GM12878 (cell line): ENCODE measurements around the gene CAMTA1. TPM values are rescaled to one million over a fixed set of nuclear protein-coding genes. Genes with fewer than 3 reads are reported as not detected.

Experiments used
- ATAC-seq: fragments of 200-7000 bp; cut with Tn5 transposase; 3 replicates; pipeline ENCODE4 v1.9.1; 2020; ENCODE audit warnings: mild to moderate bottlenecking, moderate library complexity
- BruUV-seq: library from RNA; stranded (reverse); fragments of 400-500 nt; replicated peaks from 2 replicates; lab custom pipeline; 2021; lab: Mats Ljungman, UMichigan
- CTCF ChIA-PET: fragments of 300-600 bp; sonication (Branson Sonifier 250); formaldehyde crosslinking; extraction: SDS; loops from one replicate; lab custom pipeline; 2021; ENCODE audit warnings: inconsistent platforms; lab: Yijun Ruan, JAX
- POLR2A ChIA-PET: fragments of 350-600 bp; formaldehyde crosslinking; extraction: SDS; loops from one replicate; lab custom pipeline; 2021; ENCODE audit warnings: inconsistent platforms; lab: Charles Lee
- RAD21 ChIA-PET: fragments of 300-600 bp; sonication (Branson Sonifier 250); formaldehyde crosslinking; loops from one replicate; lab custom pipeline; 2023; ENCODE audit warnings: antibody characterized with exemption; ENCODE audit not compliant: unreplicated experiment; lab: Charles Lee
- SMC1A ChIA-PET: fragments of 300-600 bp; sonication (Branson Sonifier 250); formaldehyde crosslinking; loops from one replicate; lab custom pipeline; 2023; ENCODE audit not compliant: unreplicated experiment, uncharacterized antibody; lab: Charles Lee
- DNase-seq: peaks from one replicate; pipeline ENCODE4 v3.0.0-alpha.2; 2011; ENCODE audit warnings: low read depth, low spot score
- FAIRE-seq: peaks from 3 replicates; lab custom pipeline; 2011; peaks lifted over from hg19 to GRCh38; lab: Jason Lieb, UNC
- H2AFZ ChIP-seq: 2 replicates; pipeline ENCODE4 v1.6.0; 2011; ENCODE audit warnings: low read depth, low read length, control low read depth; ENCODE audit not compliant: control insufficient read depth
- H3K27ac ChIP-seq: 2 replicates; pipeline ENCODE4 v1.5.1; 2011; ENCODE audit warnings: control low read depth; ENCODE audit not compliant: control insufficient read depth, insufficient read depth
- H3K27me3 ChIP-seq, 2 experiments: replicated peaks in 1 of 2; 2 replicates each; pipeline versions ENCODE4 v1.6.0 to v1.6.1; 2011; ENCODE audit warnings: low read length in 1 of 2; ENCODE audit not compliant: control insufficient read depth in 2 of 2, insufficient read depth in 2 of 2
- H3K36me3 ChIP-seq, 2 experiments: 2 replicates each; pipeline ENCODE4 v1.5.1; 2011; ENCODE audit warnings: low read length in 1 of 2; ENCODE audit not compliant: control insufficient read depth in 2 of 2, insufficient read depth in 2 of 2
- H3K4me1 ChIP-seq: 2 replicates; pipeline ENCODE4 v1.6.1; 2011; ENCODE audit warnings: mild to moderate bottlenecking, low read length, moderate library complexity, mixed read lengths; ENCODE audit not compliant: control insufficient read depth, insufficient read depth
- H3K4me2 ChIP-seq: 2 replicates; pipeline ENCODE4 v1.6.0; 2011; ENCODE audit warnings: control low read depth; ENCODE audit not compliant: control insufficient read depth, insufficient read depth
- H3K4me3 ChIP-seq: fragments of 200-600 bp; sonication (generic); 2 replicates; pipeline ENCODE4 v1.5.1; 2016
- H3K79me2 ChIP-seq: 2 replicates; pipeline ENCODE4 v1.6.0; 2011; ENCODE audit warnings: low read length; ENCODE audit not compliant: control insufficient read depth, insufficient read depth
- H3K9ac ChIP-seq: 2 replicates; pipeline ENCODE4 v1.8.0; 2011; ENCODE audit warnings: low read length, control low read depth, mixed read lengths; ENCODE audit not compliant: control insufficient read depth, insufficient read depth
- H3K9me3 ChIP-seq: replicated peaks from 3 replicates; pipeline ENCODE4 v1.5.1; 2011; ENCODE audit warnings: mild to moderate bottlenecking, low read length; ENCODE audit not compliant: control insufficient read depth, insufficient read depth
- H4K20me1 ChIP-seq: 2 replicates; pipeline ENCODE4 v1.6.0; 2011; ENCODE audit not compliant: control insufficient read depth, insufficient read depth
- BCLAF1 ChIP-seq: fragments of 450-650 bp; IDR thresholded peaks from 2 replicates; pipeline ENCODE4 v1.6.1; 2017; ENCODE audit warnings: antibody characterized with exemption, mild to moderate bottlenecking, moderate library complexity
- FOS ChIP-seq: IDR thresholded peaks from 3 replicates; pipeline ENCODE4 v1.6.1; 2011; ENCODE audit warnings: borderline replicate concordance; ENCODE audit not compliant: insufficient read length; ENCODE audit errors: extremely low read depth
- NR2C2 ChIP-seq: IDR thresholded peaks from 2 replicates; pipeline ENCODE4 v1.6.1; 2011; ENCODE audit warnings: borderline replicate concordance, low read depth; ENCODE audit not compliant: control insufficient read depth, insufficient read length
- NR2F1 ChIP-seq: fragments of 450-650 bp; conservative IDR thresholded peaks from 2 replicates; pipeline ENCODE4 v1.6.1; 2017; ENCODE audit warnings: mild to moderate bottlenecking
- RB1 ChIP-seq: fragments of 450-650 bp; formaldehyde crosslinking; IDR thresholded peaks from 2 replicates; pipeline ENCODE4 v1.6.1; 2017; ENCODE audit warnings: mild to moderate bottlenecking, borderline replicate concordance
- SRF ChIP-seq, 2 experiments: IDR thresholded peaks; 2 replicates each; pipeline ENCODE4 v1.6.1; 2011; ENCODE audit warnings: low read depth in 2 of 2, low read length in 2 of 2, mild to moderate bottlenecking in 1 of 2, moderate library complexity in 1 of 2
- YY1 ChIP-seq: IDR thresholded peaks from 2 replicates; pipeline ENCODE4 v1.6.1; 2011; ENCODE audit warnings: low read depth, mild to moderate bottlenecking, low read length
- ZBTB11 ChIP-seq: fragments of 450-650 bp; formaldehyde crosslinking; IDR thresholded peaks from 2 replicates; pipeline ENCODE4 v1.5.0; 2022; ENCODE audit warnings: mild to moderate bottlenecking, missing genetic modification characterization
- WGBS: methylation state at CpG from one replicate; pipeline ENCODE4 v1.1.6; 2016; ENCODE audit warnings: low lambda C conversion rate; ENCODE audit not compliant: insufficient replicate concordance, insufficient coverage; ENCODE audit errors: missing lambda C conversion rate; 5-methylcytosine and 5-hydroxymethylcytosine counted together
- in situ Hi-C: fragments of 300-500 bp; cut with MboI; formaldehyde crosslinking; loops from 9 replicates; pipeline ENCODE4 v1.14.3; 2018; ENCODE audit warnings: mixed read lengths
- intact Hi-C: fragments of 100-400 bp; cut with micrococcal nuclease; formaldehyde crosslinking; loops from one replicate; pipeline ENCODE4 v1.14.2; 2022; ENCODE audit not compliant: unreplicated experiment
- polyA plus RNA-seq, 11 experiments: library from polyadenylated mRNA; depleted of rRNA in 4 of 11; unstranded in 6 of 11; stranded (reverse) in 5 of 11; fragments of >200 nt; fragmentation: Nextera tagmentation in 4 of 11; fragmentation: Illumina TruSeq in 1 of 11; extraction: Ambion mirVana in 4 of 11; extraction: Trizol in 1 of 11; gene quantifications; 1 replicate in 1 of 11; 2 replicates in 10 of 11; pipeline versions ENCODE4 v1.2.1 to v1.2.3, GENCODE V29; 2011 to 2016; ENCODE audit warnings: inconsistent platforms in 2 of 11, missing spikeins in 2 of 11, low read depth in 1 of 11
- total RNA-seq, 4 experiments: library from RNA; depleted of rRNA in 3 of 4; stranded (reverse); fragments of >200 nt in 3 of 4; fragmentation: Illumina TruSeq in 1 of 4; extraction: Trizol in 1 of 4; gene quantifications; 2 replicates each; pipeline versions ENCODE4 v1.2.1 to v1.2.3, GENCODE V29; 2013 to 2021

CAMTA1 gene
- total and polyA plus RNA-seq, 10 of the 15 experiments (the other 5 are each of a cell fraction or from before 2014, with no cell fraction given) = 37.7 to 148 (median 76.4) TPM

DNA sequence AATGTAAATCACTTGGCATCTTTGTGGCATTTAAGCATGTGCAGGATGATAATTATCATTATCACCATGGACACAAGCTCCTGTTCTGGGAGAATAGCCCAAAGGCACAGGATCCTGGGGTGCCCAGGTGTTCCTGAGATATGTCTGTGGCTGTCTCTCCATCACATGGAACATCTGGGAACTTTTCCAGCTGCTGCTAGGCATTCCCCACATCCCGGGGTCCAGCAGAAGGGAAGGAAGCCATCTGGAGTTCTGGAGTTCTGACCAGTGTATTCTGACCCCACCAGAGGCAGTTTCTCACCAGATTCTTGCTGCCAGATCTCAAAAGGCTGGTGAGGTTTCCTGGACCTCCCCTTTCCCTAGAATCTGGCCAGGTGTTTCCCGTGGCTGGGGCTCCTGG is 726.1 kb downstream of the CAMTA1 start (continued):
- TF ChIP-seq ZBTB11 (CRISPR knock-in tag) = no peak
- no peak for TF ChIP-seq NR2C2

GRCh38 chr1:7513081-7513480 is 727.8 kb downstream of the CAMTA1 start:
- in situ Hi-C loops (no loop called here), intact Hi-C loops (no loop called here)
- WGBS = 22% methylated on average over 10 of the region's 10 CpGs
- Histone ChIP-seq H3K36me3 (no peaks in the 10 kb centered on the region), H3K79me2 (no peaks in the 10 kb centered on the region), H3K4me3 (no peak overlapping the region), H4K20me1 (no peaks in the 10 kb centered on the region), H2AFZ (no peak overlapping the region), H3K27ac (no peak overlapping the region), H3K9me3 (no peaks in the 10 kb centered on the region), H3K4me1 (no peaks in the 10 kb centered on the region), H3K9ac (no peak overlapping the region), H3K4me2 (no peak overlapping the region), H3K27me3 (peaks cover 0 to 3% of the 10 kb centered on the region in 2 experiments; a peak in 2 of 4 replicates)
- RAD21 ChIA-PET = no interaction called here
- SMC1A ChIA-PET = no interaction called here
- CTCF ChIA-PET = no interaction called here
- no peak for FAIRE-seq
- TF ChIP-seq RB1 (no peak), YY1 (no peak), NR2F1 (no peak), SRF (IDR thresholded peaks at IDR 0.05; ENCODE audit: low read depth in 2 of 2, low read length in 2 of 2) (no peak), FOS (no peak), BCLAF1 (no peak)
- no peak for DNase-seq
- no TSS peak for BruUV-seq
- ATAC-seq = no peak
- POLR2A ChIA-PET = no interaction called here
